Spleen (tissue), 11 donors: ENCODE measurements around the gene SPRY1. TPM values are rescaled to one million over a fixed set of nuclear protein-coding genes. Genes with fewer than 3 reads are reported as not detected.

ENCODE experiments used
- DNase-seq: peaks from one replicate; pipeline ENCODE4 v3.0.0-alpha.2; 2020
- H3K27ac ChIP-seq, 8 donors: fragments of 200-600 bp; sonication (generic) in 7 of 8; 1 replicate in 4 of 8; 2 replicates in 4 of 8; pipeline versions ENCODE4 v1.5.0 to v1.8.0; 2016 to 2021; ENCODE audit warnings: inconsistent platforms in 4 of 8, mild to moderate bottlenecking in 4 of 8, moderate library complexity in 1 of 8
- H3K27me3 ChIP-seq, 7 donors: fragments of 200-600 bp; sonication (generic) in 6 of 7; replicated peaks in 1 of 7; 1 replicate in 4 of 7; 2 replicates in 3 of 7; pipeline versions ENCODE4 v1.5.0 to v1.8.0; 2016 to 2021; ENCODE audit warnings: inconsistent platforms in 3 of 7, mild to moderate bottlenecking in 1 of 7
- H3K36me3 ChIP-seq, 6 donors: fragments of 200-600 bp; sonication (generic) in 5 of 6; 1 replicate in 4 of 6; 2 replicates in 2 of 6; pipeline versions ENCODE4 v1.5.0 to v1.8.0; 2016 to 2021; ENCODE audit warnings: inconsistent platforms in 2 of 6
- H3K4me1 ChIP-seq, 6 donors: fragments of 200-600 bp; sonication (generic) in 5 of 6; 1 replicate in 3 of 6; 2 replicates in 3 of 6; pipeline versions ENCODE4 v1.5.0 to v1.8.0; 2016 to 2021; ENCODE audit warnings: inconsistent platforms in 3 of 6
- H3K4me3 ChIP-seq, 8 donors: fragments of 200-600 bp; sonication (generic) in 7 of 8; 1 replicate in 4 of 8; 2 replicates in 4 of 8; pipeline versions ENCODE4 v1.5.0 to v1.8.0; 2016 to 2021; ENCODE audit warnings: inconsistent platforms in 4 of 8, mild to moderate bottlenecking in 4 of 8, moderate library complexity in 2 of 8
- H3K9me3 ChIP-seq, 8 donors: fragments of 200-600 bp; sonication (generic) in 7 of 8; 1 replicate in 4 of 8; 2 replicates in 4 of 8; pipeline versions ENCODE4 v1.5.0 to v1.8.0; 2016 to 2021; ENCODE audit warnings: inconsistent platforms in 4 of 8
- POLR2A ChIP-seq, 3 donors: fragments of 450-650 bp; IDR thresholded peaks; one replicate each; pipeline ENCODE4 v1.5.1; 2017; ENCODE audit warnings: antibody characterized with exemption in 3 of 3, mild to moderate bottlenecking in 1 of 3
- POLR2AphosphoS5 ChIP-seq, 3 donors: sonication (generic); formaldehyde crosslinking; IDR thresholded peaks; one replicate each; pipeline ENCODE4 v1.5.1; 2017; ENCODE audit warnings: antibody characterized with exemption in 3 of 3
- WGBS, 5 donors: extraction: QIAGEN DNeasy Blood & Tissue Kit in 3 of 5; methylation state at CpG; one replicate each; pipeline versions ENCODE4 v1.1.5 to v1.1.7; 2013 to 2018; 5-methylcytosine and 5-hydroxymethylcytosine counted together
- intact Hi-C: fragments of 100-400 bp; cut with DNase I; formaldehyde crosslinking; loops from one replicate; pipeline ENCODE4 v1.15.0; 2023; ENCODE audit warnings: low total_unique reads
- polyA plus RNA-seq, 3 donors: library from polyadenylated mRNA; stranded (reverse); fragments of 200-250 nt; gene quantifications; one replicate each; pipeline ENCODE4 v1.2.1, GENCODE V29; 2013
- total RNA-seq, 7 donors: library from RNA; depleted of rRNA in 3 of 7; stranded (reverse); fragments of >200 nt in 3 of 7; fragmentation: NEBNext Ultra II Directional in 4 of 7; extraction: Animal tissue kit (Norgen Biotek cat#: 25700) in 4 of 7; gene quantifications; one replicate each; pipeline versions ENCODE4 v1.1.0 to v1.2.1, GENCODE V29; 2016 to 2021
- TF ChIP-seq, protein P1 (sequence below), 11 experiments: fragments of 200-600 bp in 7 of 11; fragments of 450-650 bp in 4 of 11; sonication (generic) in 4 of 11; IDR thresholded peaks in 8 of 11; conservative IDR thresholded peaks in 3 of 11; 1 replicate in 7 of 11; 2 replicates in 4 of 11; pipeline versions ENCODE4 v1.4.0 to v1.8.0; 2016 to 2021; ENCODE audit warnings: antibody characterized with exemption in 11 of 11, inconsistent platforms in 4 of 11, mild to moderate bottlenecking in 1 of 11
- donor health status: healthy with polysubstance abuse.
- donor health status: DM: no; HTN: no; CAD: no; lungs with moderate emphysema.
- donor health status: DM: no; HTN: no; CAD: no.
- donor health status: Bipolar disorder and iron deficiency.
- donor health status: healthy.
- donor health status: DM: no; HTN: no; CAD: no.
- donor health status: DM: yes; HTN: yes; CAD: no.

Gene SPRY1
- total and polyA plus RNA-seq, 10 donors = 7.2 to 71.3 (median 30.6) TPM

DNA sequence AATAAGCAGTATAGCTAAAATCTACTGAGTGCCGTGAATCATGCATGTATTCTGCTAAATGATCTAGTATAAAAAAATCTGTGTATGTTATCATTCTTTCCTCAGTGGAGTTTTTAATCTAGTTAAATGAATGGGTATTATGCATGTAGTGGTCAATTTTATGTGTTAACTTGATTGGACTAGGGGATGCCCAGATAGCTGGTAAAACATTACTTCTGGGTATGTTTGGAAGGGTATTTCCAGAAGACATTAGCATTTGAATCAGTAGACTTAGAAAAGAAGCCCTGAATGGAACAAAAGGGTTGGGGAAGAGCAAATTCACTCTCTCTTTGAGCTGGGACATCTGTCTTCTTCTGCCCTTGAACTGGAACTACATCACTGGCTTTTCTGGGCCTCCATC, 34.5 kb upstream of the SPRY1 start:
- no peak overlapping the region for H3K4me3 ChIP-seq
- H3K27me3 ChIP-seq = no peaks in the 10 kb centered on the region
- H3K27ac ChIP-seq = peak overlapping the region in 1 of 8 donors; percentile 67
- TF ChIP-seq POLR2AphosphoS5 (IDR thresholded peaks at IDR 0.05) (no peak), POLR2A (IDR thresholded peaks at IDR 0.05) (no peak)
- TF ChIP-seq, protein P1, sequence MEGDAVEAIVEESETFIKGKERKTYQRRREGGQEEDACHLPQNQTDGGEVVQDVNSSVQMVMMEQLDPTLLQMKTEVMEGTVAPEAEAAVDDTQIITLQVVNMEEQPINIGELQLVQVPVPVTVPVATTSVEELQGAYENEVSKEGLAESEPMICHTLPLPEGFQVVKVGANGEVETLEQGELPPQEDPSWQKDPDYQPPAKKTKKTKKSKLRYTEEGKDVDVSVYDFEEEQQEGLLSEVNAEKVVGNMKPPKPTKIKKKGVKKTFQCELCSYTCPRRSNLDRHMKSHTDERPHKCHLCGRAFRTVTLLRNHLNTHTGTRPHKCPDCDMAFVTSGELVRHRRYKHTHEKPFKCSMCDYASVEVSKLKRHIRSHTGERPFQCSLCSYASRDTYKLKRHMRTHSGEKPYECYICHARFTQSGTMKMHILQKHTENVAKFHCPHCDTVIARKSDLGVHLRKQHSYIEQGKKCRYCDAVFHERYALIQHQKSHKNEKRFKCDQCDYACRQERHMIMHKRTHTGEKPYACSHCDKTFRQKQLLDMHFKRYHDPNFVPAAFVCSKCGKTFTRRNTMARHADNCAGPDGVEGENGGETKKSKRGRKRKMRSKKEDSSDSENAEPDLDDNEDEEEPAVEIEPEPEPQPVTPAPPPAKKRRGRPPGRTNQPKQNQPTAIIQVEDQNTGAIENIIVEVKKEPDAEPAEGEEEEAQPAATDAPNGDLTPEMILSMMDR (IDR thresholded peaks at IDR 0.05 in 8 of 11, conservative IDR thresholded peaks at IDR 0.05 in 3 of 11) = no peak
- intact Hi-C loops = no loop called here
- no peaks in the 10 kb centered on the region for H3K4me1 ChIP-seq
- H3K36me3 ChIP-seq = no peaks in the 10 kb centered on the region
- no peak for DNase-seq
- peaks cover 0 to 6% (median 0%) of the 10 kb centered on the region in 8 donors for H3K9me3 ChIP-seq
- WGBS, 5 donors = 95 to 98% (median 98%) methylated on average over 1 of the region's 1 CpG

DNA sequence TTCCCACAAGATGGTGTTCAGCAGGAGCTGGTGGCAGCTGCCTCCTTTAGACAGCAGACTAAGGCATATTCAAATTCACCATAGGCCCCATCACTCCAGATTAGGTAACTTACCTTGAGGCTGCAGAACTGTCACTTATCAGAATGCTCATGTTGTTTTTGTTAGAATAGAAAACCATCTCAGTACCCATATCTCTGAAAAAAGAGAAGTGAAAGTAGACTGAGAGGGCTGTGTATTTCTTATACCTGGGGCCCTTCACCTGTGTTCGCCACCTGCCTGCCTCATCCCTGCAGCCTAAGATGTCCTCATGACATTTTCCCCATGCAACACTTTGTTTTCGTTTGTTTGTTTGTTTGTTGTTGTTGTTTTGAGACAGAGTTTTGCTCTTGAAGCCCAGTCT, 32.9 kb upstream of the SPRY1 start:
- 66 to 90% (median 78%) methylated on average over 2 of the region's 2 CpGs for WGBS, 5 donors
- no peaks in the 10 kb centered on the region for H3K36me3 ChIP-seq
- H3K27ac ChIP-seq = no peak overlapping the region
- TF ChIP-seq, protein P1 (IDR thresholded peaks at IDR 0.05 in 8 of 11, conservative IDR thresholded peaks at IDR 0.05 in 3 of 11) = no peak
- TF ChIP-seq POLR2A (IDR thresholded peaks at IDR 0.05) (no peak), POLR2AphosphoS5 (IDR thresholded peaks at IDR 0.05) (no peak)
- H3K4me3 ChIP-seq = no peak overlapping the region
- no peaks in the 10 kb centered on the region for H3K27me3 ChIP-seq
- intact Hi-C loops = no loop called here
- H3K9me3 ChIP-seq = peaks cover 0 to 6% (median 0%) of the 10 kb centered on the region in 8 donors
- no peak for DNase-seq
- H3K4me1 ChIP-seq = no peaks in the 10 kb centered on the region

DNA sequence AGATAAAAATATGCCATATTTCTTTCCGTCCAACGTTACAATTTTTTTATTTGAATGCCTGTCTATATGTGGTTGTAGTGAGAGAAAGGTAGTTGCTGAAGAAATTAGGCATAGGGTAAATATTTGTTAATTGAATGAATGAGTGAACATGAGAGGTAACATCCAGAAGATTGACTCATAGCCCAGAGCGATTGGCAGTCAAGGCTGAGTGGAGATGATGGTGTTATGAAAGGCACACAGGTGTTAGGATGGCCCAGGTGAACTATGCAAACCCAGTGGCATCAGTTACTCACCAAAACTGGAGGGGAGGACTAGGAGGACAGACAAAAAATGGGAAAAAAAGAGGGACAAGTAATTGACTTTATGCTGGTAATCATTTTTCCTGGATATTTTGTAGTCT, 31.7 kb upstream of the SPRY1 start:
- H3K4me3 ChIP-seq = no peak overlapping the region
- peaks cover 0 to 6% (median 0%) of the 10 kb centered on the region in 8 donors for H3K9me3 ChIP-seq
- no peaks in the 10 kb centered on the region for H3K27me3 ChIP-seq
- no peaks in the 10 kb centered on the region for H3K36me3 ChIP-seq
- DNase-seq = no peak
- TF ChIP-seq POLR2AphosphoS5 (IDR thresholded peaks at IDR 0.05) = no peak
- no peak for TF ChIP-seq POLR2A (IDR thresholded peaks at IDR 0.05)
- TF ChIP-seq, protein P1 (IDR thresholded peaks at IDR 0.05 in 8 of 11, conservative IDR thresholded peaks at IDR 0.05 in 3 of 11) = no peak
- 77 to 96% (median 89%) methylated on average over 3 of the region's 3 CpGs for WGBS, 5 donors
- intact Hi-C loops = no loop called here
- no peak overlapping the region for H3K27ac ChIP-seq
- no peaks in the 10 kb centered on the region for H3K4me1 ChIP-seq

DNA sequence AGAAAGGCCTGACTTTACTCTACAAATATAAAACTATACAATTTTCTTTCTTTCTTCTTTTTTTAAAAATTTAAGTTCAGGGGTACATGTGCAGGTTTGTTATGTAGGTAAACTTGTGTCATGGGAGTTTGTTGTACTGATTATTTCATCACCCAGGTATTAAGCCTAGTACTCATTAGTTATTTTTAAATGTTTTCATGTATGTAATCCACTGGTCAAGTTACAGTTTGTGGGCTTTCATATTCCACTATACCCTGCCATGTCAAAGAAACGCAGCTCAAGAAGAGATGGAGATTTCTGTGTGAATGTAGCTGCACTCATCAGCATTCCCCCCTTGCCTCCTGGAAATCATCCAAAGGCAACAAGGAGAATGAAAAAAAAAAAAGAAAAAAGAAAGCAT, 31.2 kb upstream of the SPRY1 start:
- 92 to 100% (median 95%) methylated on average over 1 of the region's 1 CpG for WGBS, 5 donors
- no peak for DNase-seq
- no peak for TF ChIP-seq POLR2A (IDR thresholded peaks at IDR 0.05)
- TF ChIP-seq, protein P1 (IDR thresholded peaks at IDR 0.05 in 8 of 11, conservative IDR thresholded peaks at IDR 0.05 in 3 of 11) = no peak
- TF ChIP-seq POLR2AphosphoS5 (IDR thresholded peaks at IDR 0.05) = no peak
- Histone ChIP-seq H3K9me3 (peaks cover 0 to 6% (median 0%) of the 10 kb centered on the region in 8 donors), H3K4me3 (no peak overlapping the region), H3K27ac (no peak overlapping the region), H3K27me3 (no peaks in the 10 kb centered on the region), H3K36me3 (no peaks in the 10 kb centered on the region), H3K4me1 (no peaks in the 10 kb centered on the region)
- intact Hi-C loops = no loop called here
